Measurements from ENCODE around the gene CNTRL.
A peak's percentile ranks its signal among the peaks of the same experiment; 100 is the strongest.

CNTRL gene

DNA sequence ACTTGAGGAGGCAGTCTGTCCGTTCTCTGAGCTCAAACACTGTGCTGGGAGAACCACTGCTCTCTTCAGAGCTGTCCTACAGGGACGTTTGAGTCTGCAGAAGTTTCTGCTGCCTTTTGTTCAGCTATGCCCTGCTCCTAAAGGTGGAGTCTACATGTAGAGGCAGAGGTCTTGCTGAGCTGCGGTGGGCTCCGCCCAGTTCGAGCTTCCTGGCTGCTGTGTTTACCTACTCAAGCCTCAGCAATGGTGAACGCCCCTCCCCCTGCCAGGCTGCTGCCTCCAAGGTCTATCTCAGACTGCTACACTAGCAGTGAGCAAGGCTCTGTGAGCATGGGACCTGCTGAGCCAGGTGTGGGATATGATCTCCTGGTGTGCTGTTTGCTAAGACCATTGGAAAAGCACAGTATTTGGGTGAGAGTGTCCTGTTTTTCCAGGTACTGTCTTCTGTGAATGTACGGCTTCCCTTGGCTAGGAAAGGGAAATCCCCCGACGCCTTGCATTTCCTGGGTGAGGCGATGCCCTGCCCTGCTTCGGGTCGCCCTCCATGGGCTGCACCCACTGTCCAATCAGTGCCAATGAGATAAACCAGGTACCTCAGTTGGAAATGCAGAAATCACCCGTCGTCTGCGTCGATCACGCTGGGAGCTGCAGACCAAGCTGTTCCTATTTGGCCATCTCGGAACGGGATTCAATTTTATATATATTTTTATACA is 58.5 kb downstream of the CNTRL start:
- Mint-ChIP-seq H3K36me3 (peaks cover 41 to 76% of the 10 kb centered on the region in 2 donors), H3K27me3 (no peaks in the 10 kb centered on the region), H3K27ac (peak overlapping the region; percentile 77), H3K4me3 (no peak overlapping the region), H3K4me1 (peaks cover 44 to 56% of the 10 kb centered on the region in 2 donors), H3K9me3 (peaks cover 0 to 7% of the 10 kb centered on the region in 2 donors)
- DNase-seq (no peak), ATAC-seq (replicated peaks) (peak; percentile 16 to 65)

DNA sequence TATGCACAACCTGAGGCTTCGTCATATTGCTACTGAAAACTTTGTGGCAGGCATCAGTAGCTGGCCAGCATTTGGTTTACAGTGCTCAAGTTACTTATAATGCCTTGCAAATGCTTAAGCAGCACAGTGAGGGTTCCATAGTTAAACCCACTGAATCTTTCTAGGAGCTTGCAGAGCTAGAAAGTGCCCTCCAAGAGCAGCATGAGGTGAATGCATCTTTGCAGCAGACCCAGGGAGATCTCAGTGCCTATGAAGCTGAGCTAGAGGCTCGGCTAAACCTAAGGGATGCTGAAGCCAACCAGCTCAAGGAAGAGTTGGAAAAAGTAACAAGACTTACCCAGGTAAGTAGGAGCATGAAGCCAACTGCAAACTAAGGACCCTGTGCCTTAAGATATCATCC is 60.9 kb downstream of the CNTRL start:
- peaks cover 21 to 72% of the 10 kb centered on the region in 2 donors for H3K36me3 Mint-ChIP-seq
- H3K9me3 Mint-ChIP-seq = peaks cover 0 to 3% of the 10 kb centered on the region in 2 donors

GRCh38 chr9:121138561-121138960 is 63.8 kb downstream of the CNTRL start:
- no peak overlapping the region for H3K27ac Mint-ChIP-seq
- peaks cover 12 to 68% of the 10 kb centered on the region in 2 donors for H3K36me3 Mint-ChIP-seq
- H3K4me3 Mint-ChIP-seq = no peak overlapping the region
- H3K27me3 Mint-ChIP-seq = no peaks in the 10 kb centered on the region
- H3K4me1 Mint-ChIP-seq = peaks cover 5 to 17% of the 10 kb centered on the region in 2 donors
- H3K9me3 Mint-ChIP-seq = no peaks in the 10 kb centered on the region
- no peak for ATAC-seq (replicated peaks)
- DNase-seq = no peak

More for the DNA sequence above, 60.9 kb downstream of the CNTRL start:
- ATAC-seq (replicated peaks) (no peak), DNase-seq (no peak)
- Mint-ChIP-seq H3K27ac (no peak overlapping the region), H3K27me3 (no peaks in the 10 kb centered on the region), H3K4me3 (no peak overlapping the region), H3K4me1 (peaks cover 28 to 45% of the 10 kb centered on the region in 2 donors)

DNA sequence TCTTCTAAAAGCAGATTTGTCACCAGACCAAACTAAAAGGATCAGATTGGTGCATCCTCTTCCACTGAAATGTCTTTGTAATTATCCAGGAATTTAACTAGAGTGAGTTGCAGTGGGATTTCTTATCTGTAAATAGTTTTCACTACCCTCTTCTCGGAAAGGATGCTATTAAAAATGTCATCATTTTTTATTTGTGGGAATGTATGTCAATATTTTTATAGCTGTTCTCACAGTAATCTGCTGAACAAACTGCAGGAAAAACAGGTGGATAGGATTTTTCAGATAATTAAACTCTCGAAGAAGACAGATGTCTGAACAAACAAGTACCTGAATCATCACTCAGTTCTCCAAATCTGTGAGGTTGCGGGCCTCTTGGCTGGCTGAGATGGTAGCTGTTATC is 64.2 kb downstream of the CNTRL start:
- H3K27ac Mint-ChIP-seq = no peak overlapping the region

DNA sequence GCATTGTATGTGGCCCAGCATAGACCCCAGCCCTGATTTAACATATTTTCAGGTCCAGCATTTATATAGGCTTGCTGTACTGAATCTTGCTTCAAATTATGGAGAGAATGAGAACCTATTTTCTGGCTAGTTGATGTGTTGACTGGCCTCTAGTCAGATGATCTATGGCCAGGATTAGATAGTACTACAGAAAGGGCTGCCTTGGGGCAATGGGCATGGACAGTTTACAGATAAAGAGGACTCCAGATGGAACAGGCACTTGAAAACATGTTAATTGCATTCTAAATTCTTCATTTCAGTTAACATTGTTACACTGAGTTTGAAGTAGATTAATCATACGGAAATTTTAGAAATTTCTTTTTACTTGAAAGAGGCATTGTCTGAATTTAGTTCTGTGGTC is 65.4 kb downstream of the CNTRL start:
- Mint-ChIP-seq H3K27me3 (no peaks in the 10 kb centered on the region), H3K36me3 (peaks cover 20 to 73% of the 10 kb centered on the region in 2 donors), H3K4me3 (no peak overlapping the region), H3K4me1 (peaks cover 5 to 17% of the 10 kb centered on the region in 2 donors), H3K9me3 (no peaks in the 10 kb centered on the region), H3K27ac (no peak overlapping the region)
- ATAC-seq (replicated peaks) = no peak
- no peak for DNase-seq

More for the DNA sequence above, 64.2 kb downstream of the CNTRL start:
- no peak overlapping the region for H3K4me3 Mint-ChIP-seq
- no peaks in the 10 kb centered on the region for H3K9me3 Mint-ChIP-seq
- DNase-seq (no peak), ATAC-seq (replicated peaks) (no peak)
- H3K27me3 Mint-ChIP-seq = no peaks in the 10 kb centered on the region
- H3K36me3 Mint-ChIP-seq = peaks cover 13 to 69% of the 10 kb centered on the region in 2 donors
- peaks cover 5 to 17% of the 10 kb centered on the region in 2 donors for H3K4me1 Mint-ChIP-seq

- H3K4me1 Mint-ChIP-seq = peaks cover 5 to 17% of the 10 kb centered on the region in 2 donors
- H3K27ac Mint-ChIP-seq = peak overlapping the region; percentile 70
- ATAC-seq (replicated peaks) (no peak), DNase-seq (no peak)
- no peaks in the 10 kb centered on the region for H3K27me3 Mint-ChIP-seq
- H3K9me3 Mint-ChIP-seq = no peaks in the 10 kb centered on the region
- peaks cover 22 to 70% of the 10 kb centered on the region in 2 donors for H3K36me3 Mint-ChIP-seq
- no peak overlapping the region for H3K4me3 Mint-ChIP-seq
These were observed 66.6 kb downstream of the CNTRL start for GRCh38 chr9:121141306-121141705.

DNA sequence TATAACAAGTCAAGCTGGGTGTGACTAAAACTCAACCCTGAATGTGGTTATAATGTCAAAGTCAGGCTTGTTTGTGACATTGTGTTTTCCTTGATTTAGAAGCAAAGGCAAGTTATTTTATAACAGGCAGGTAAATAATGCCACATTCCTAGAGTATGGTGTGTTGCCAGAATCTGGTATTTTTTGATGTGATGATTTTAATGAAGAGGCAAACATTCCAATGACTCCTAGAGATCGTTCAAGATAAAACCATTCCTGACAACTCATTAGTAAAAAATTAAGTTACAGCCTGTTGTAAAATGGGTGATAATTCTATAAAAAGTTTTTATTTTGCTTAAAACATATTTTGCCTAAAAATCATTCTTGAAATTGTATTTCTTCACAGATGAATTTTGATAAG is 67.0 kb downstream of the CNTRL start:
- Mint-ChIP-seq H3K4me1 (peaks cover 4 to 14% of the 10 kb centered on the region in 2 donors), H3K4me3 (no peak overlapping the region), H3K36me3 (peaks cover 26 to 71% of the 10 kb centered on the region in 2 donors), H3K9me3 (no peaks in the 10 kb centered on the region), H3K27ac (no peak overlapping the region), H3K27me3 (no peaks in the 10 kb centered on the region)
- ATAC-seq (replicated peaks) (no peak), DNase-seq (no peak)

DNA sequence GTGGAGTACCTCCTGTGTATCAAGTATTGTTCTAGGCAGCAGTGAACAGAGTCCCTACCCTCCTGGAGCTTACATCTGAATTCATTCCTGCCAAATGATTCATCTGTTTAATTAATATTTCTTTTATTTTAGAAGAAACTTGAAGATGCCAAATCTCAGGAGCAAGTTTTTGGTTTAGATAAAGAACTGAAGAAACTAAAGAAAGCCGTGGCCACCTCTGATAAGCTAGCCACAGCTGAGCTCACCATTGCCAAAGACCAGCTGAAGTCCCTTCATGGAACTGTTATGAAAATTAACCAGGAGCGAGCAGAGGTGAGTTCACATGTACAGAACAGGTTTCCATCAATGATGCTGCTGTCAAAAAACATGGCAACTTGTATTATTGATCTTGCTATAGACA is 69.0 kb downstream of the CNTRL start:
- ATAC-seq (replicated peaks) (no peak), DNase-seq (no peak)
- no peak overlapping the region for H3K4me3 Mint-ChIP-seq
- peaks cover 4 to 17% of the 10 kb centered on the region in 2 donors for H3K4me1 Mint-ChIP-seq
- no peaks in the 10 kb centered on the region for H3K27me3 Mint-ChIP-seq
- H3K27ac Mint-ChIP-seq = peak overlapping the region; percentile 6
- H3K9me3 Mint-ChIP-seq = no peaks in the 10 kb centered on the region
- H3K36me3 Mint-ChIP-seq = peaks cover 40 to 70% of the 10 kb centered on the region in 2 donors

DNA sequence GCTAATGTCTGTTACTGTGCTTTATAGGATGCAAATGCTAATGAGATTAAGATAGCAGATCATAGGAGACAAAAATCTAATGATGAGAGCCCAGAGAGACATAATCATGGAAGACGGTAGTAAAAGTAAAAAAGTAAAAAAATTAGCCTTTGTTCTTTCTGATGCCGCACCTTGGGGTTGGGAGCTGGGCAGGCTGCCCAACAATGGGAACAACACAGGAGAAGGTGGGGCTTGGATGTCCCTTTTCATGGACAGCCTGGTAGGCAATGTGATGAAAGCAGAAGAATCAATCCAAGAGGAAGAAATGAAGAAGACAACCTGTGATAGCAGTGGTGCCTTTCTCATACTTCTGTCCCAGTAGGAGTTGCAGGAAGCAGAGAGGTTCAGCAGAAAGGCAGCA is 69.7 kb downstream of the CNTRL start:
- Mint-ChIP-seq H3K27ac (peak overlapping the region; percentile 52), H3K9me3 (no peaks in the 10 kb centered on the region), H3K4me1 (peaks cover 4 to 17% of the 10 kb centered on the region in 2 donors), H3K27me3 (no peaks in the 10 kb centered on the region), H3K4me3 (no peak overlapping the region), H3K36me3 (peaks cover 43 to 69% of the 10 kb centered on the region in 2 donors)
- no peak for DNase-seq
- ATAC-seq (replicated peaks) = no peak

GRCh38 chr9:121150188-121150587 is 75.4 kb downstream of the CNTRL start:
- H3K4me1 Mint-ChIP-seq = peaks cover 14 to 18% of the 10 kb centered on the region in 2 donors
- no peak overlapping the region for H3K27ac Mint-ChIP-seq
- H3K4me3 Mint-ChIP-seq = no peak overlapping the region
- peaks cover 42 to 60% of the 10 kb centered on the region in 2 donors for H3K36me3 Mint-ChIP-seq
- DNase-seq = no peak
- no peaks in the 10 kb centered on the region for H3K9me3 Mint-ChIP-seq
- ATAC-seq (replicated peaks) = no peak
- no peaks in the 10 kb centered on the region for H3K27me3 Mint-ChIP-seq

GRCh38 chr9:121153642-121154041 is 78.9 kb downstream of the CNTRL start:
- Mint-ChIP-seq H3K27ac (peak overlapping the region; percentile 32), H3K36me3 (peaks cover 33 to 56% of the 10 kb centered on the region in 2 donors), H3K27me3 (no peaks in the 10 kb centered on the region), H3K4me3 (no peak overlapping the region), H3K9me3 (no peaks in the 10 kb centered on the region), H3K4me1 (peaks cover 22 to 31% of the 10 kb centered on the region in 2 donors)
- ATAC-seq (replicated peaks) (no peak), DNase-seq (no peak)

- Mint-ChIP-seq H3K4me3 (no peak overlapping the region), H3K27me3 (no peaks in the 10 kb centered on the region), H3K9me3 (no peaks in the 10 kb centered on the region), H3K27ac (peak overlapping the region; percentile 85), H3K4me1 (peaks cover 30 to 42% of the 10 kb centered on the region in 2 donors), H3K36me3 (peaks cover 39 to 58% of the 10 kb centered on the region in 2 donors)
- ATAC-seq (replicated peaks) (no peak), DNase-seq (no peak)
These were observed 80.0 kb downstream of the CNTRL start for GRCh38 chr9:121154782-121155181.

DNA sequence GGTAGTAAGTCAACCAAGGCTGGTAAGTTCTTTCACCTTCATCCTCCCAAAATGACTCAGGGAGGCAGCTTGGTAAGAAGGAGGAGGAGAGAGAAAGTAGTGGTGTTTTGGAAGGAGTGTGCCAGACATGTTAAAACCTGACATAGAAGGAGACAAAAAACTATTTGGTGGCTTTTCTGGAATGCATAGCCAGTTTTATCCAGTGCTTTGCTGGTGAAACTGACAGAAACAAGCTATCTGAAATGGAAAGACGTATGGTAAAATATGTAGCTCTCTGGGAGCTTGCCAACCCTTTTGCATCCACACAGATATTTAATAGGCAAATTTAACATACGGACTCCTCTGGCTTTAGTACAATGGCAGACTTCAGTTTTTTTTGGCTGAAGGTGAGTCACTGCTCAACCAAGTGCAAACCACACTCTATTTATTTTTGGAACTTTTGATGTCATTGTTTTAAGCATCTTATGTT is 81.5 kb downstream of the CNTRL start:
- DNase-seq (peak; percentile 28), ATAC-seq (replicated peaks) (peak; percentile 93 to 96)
- H3K4me1 Mint-ChIP-seq = peaks cover 36 to 55% of the 10 kb centered on the region in 2 donors
- H3K9me3 Mint-ChIP-seq = no peaks in the 10 kb centered on the region
- H3K27ac Mint-ChIP-seq = peak overlapping the region; percentile 81
- peak overlapping the region; percentile 52 to 67 for H3K4me3 Mint-ChIP-seq
- H3K27me3 Mint-ChIP-seq = no peaks in the 10 kb centered on the region
- H3K36me3 Mint-ChIP-seq = peaks cover 39 to 58% of the 10 kb centered on the region in 2 donors

- ATAC-seq (replicated peaks) = no peak
- Mint-ChIP-seq H3K4me1 (peaks cover 32 to 52% of the 10 kb centered on the region in 2 donors), H3K4me3 (no peak overlapping the region), H3K27me3 (no peaks in the 10 kb centered on the region), H3K9me3 (no peaks in the 10 kb centered on the region), H3K27ac (peak overlapping the region; percentile 86), H3K36me3 (peaks cover 43 to 52% of the 10 kb centered on the region in 2 donors)
- DNase-seq = no peak
These were observed 83.2 kb downstream of the CNTRL start for GRCh38 chr9:121157939-121158338.

GRCh38 chr9:121160025-121160424 is 85.3 kb downstream of the CNTRL start:
- Mint-ChIP-seq H3K27me3 (no peaks in the 10 kb centered on the region), H3K9me3 (no peaks in the 10 kb centered on the region), H3K36me3 (peaks cover 38 to 51% of the 10 kb centered on the region in 2 donors), H3K27ac (peak overlapping the region; percentile 79), H3K4me1 (peaks cover 24 to 47% of the 10 kb centered on the region in 2 donors), H3K4me3 (peak overlapping the region in 1 of 2 donors; percentile 43)
- no peak for DNase-seq
- ATAC-seq (replicated peaks) = peak in 1 of 2 donors; percentile 28

All from stimulated activated naive B cell treated with anti-CD40 and anti-IgM and Interleukin-4, amounts not matched to agents 10 μg/mL and 1 μg/mL and 100 μg/mL, for 72 hours (primary cell).